Trophoblast cell (in vitro differentiated cells and primary cell): ENCODE data around the gene SOBP.

ENCODE experiments used
- DNase-seq, 2 donors: peaks; one replicate each; pipeline ENCODE4 v3.0.0-alpha.2; 2016
- H2AFZ ChIP-seq: 2 replicates; pipeline ENCODE4 v1.6.1; 2013; ENCODE audit warnings: low read length, moderate library complexity, mild to moderate bottlenecking; ENCODE audit not compliant: insufficient read depth, poor library complexity
- H2AK5ac ChIP-seq: 2 replicates; pipeline ENCODE4 v1.6.1; 2013; ENCODE audit warnings: mild to moderate bottlenecking, low read length
- H2BK120ac ChIP-seq: 2 replicates; pipeline ENCODE4 v1.6.1; 2013; ENCODE audit warnings: low read length, mild to moderate bottlenecking, moderate library complexity; ENCODE audit not compliant: insufficient read depth, poor library complexity
- H2BK12ac ChIP-seq: 2 replicates; pipeline ENCODE4 v1.6.1; 2013; ENCODE audit warnings: mild to moderate bottlenecking, low read length, moderate library complexity
- H2BK5ac ChIP-seq: 2 replicates; pipeline ENCODE4 v1.6.1; 2013; ENCODE audit warnings: low read length, low read depth, moderate library complexity, mild to moderate bottlenecking; ENCODE audit not compliant: poor library complexity
- H3K14ac ChIP-seq: 2 replicates; pipeline ENCODE4 v1.6.1; 2013; ENCODE audit warnings: mild to moderate bottlenecking, low read length
- H3K18ac ChIP-seq: 2 replicates; pipeline ENCODE4 v1.6.1; 2013; ENCODE audit warnings: mild to moderate bottlenecking, low read length
- H3K23ac ChIP-seq: 2 replicates; pipeline ENCODE4 v1.6.1; 2013; ENCODE audit warnings: low read length
- H3K27ac ChIP-seq: 2 replicates; pipeline ENCODE4 v1.5.1; 2013; ENCODE audit warnings: low read depth, mild to moderate bottlenecking, inconsistent platforms, low read length, moderate library complexity
- H3K27me3 ChIP-seq: 2 replicates; pipeline ENCODE4 v1.6.1; 2013; ENCODE audit warnings: inconsistent platforms, mild to moderate bottlenecking, low read length, moderate library complexity; ENCODE audit not compliant: insufficient read depth
- H3K36me3 ChIP-seq, 2 experiments: 1 replicate in 1 of 2; 2 replicates in 1 of 2; pipeline ENCODE4 v1.6.1; 2013; ENCODE audit warnings: low read length in 2 of 2, mild to moderate bottlenecking in 2 of 2, moderate library complexity in 1 of 2; ENCODE audit not compliant: insufficient read depth in 2 of 2, control insufficient read depth in 1 of 2
- H3K4ac ChIP-seq: 2 replicates; pipeline ENCODE4 v1.6.1; 2013; ENCODE audit warnings: low read depth, mild to moderate bottlenecking, low read length, moderate library complexity
- H3K4me1 ChIP-seq, 2 experiments: 1 replicate in 1 of 2; 2 replicates in 1 of 2; pipeline ENCODE4 v1.6.1; 2013; ENCODE audit warnings: low read length in 2 of 2, mild to moderate bottlenecking in 2 of 2, moderate library complexity in 1 of 2; ENCODE audit not compliant: insufficient read depth in 2 of 2, control insufficient read depth in 1 of 2
- H3K4me2 ChIP-seq: 2 replicates; pipeline ENCODE4 v1.6.1; 2013; ENCODE audit warnings: inconsistent platforms, mild to moderate bottlenecking, low read length, moderate library complexity
- H3K4me3 ChIP-seq: 2 replicates; pipeline ENCODE4 v1.5.1; 2013; ENCODE audit warnings: mild to moderate bottlenecking, low read depth, low read length, inconsistent platforms
- H3K79me1 ChIP-seq: one replicate; pipeline ENCODE4 v1.6.1; 2013; ENCODE audit warnings: low read length
- H3K79me2 ChIP-seq: 2 replicates; pipeline ENCODE4 v1.6.1; 2013; ENCODE audit warnings: low read length, mild to moderate bottlenecking; ENCODE audit not compliant: control insufficient read depth, insufficient read depth, poor library complexity
- H3K9ac ChIP-seq: 2 replicates; pipeline ENCODE4 v1.6.1; 2013; ENCODE audit warnings: mild to moderate bottlenecking, low read length
- H3K9me3 ChIP-seq: 2 replicates; pipeline ENCODE4 v1.6.1; 2013; ENCODE audit warnings: low read depth, mild to moderate bottlenecking, control low read depth, inconsistent platforms, low read length; ENCODE audit not compliant: insufficient read depth
- H4K12ac ChIP-seq: 2 replicates; pipeline ENCODE4 v1.6.1; 2013; ENCODE audit warnings: low read depth, mild to moderate bottlenecking, low read length, moderate library complexity
- H4K8ac ChIP-seq: 2 replicates; pipeline ENCODE4 v1.6.1; 2013; ENCODE audit warnings: low read depth, mild to moderate bottlenecking, low read length, moderate library complexity
- H4K91ac ChIP-seq: one replicate; pipeline ENCODE4 v1.6.1; 2013; ENCODE audit warnings: low read depth, mild to moderate bottlenecking, low read length, moderate library complexity
- WGBS: extraction: QIAGEN DNeasy Blood & Tissue Kit; methylation state at CpG from one replicate; pipeline ENCODE4 v1.1.7; 2013; ENCODE audit warnings: missing lambda C conversion rate; ENCODE audit not compliant: insufficient read length, insufficient coverage; ENCODE audit errors: extremely low coverage; 5-methylcytosine and 5-hydroxymethylcytosine counted together

Gene SOBP

DNA sequence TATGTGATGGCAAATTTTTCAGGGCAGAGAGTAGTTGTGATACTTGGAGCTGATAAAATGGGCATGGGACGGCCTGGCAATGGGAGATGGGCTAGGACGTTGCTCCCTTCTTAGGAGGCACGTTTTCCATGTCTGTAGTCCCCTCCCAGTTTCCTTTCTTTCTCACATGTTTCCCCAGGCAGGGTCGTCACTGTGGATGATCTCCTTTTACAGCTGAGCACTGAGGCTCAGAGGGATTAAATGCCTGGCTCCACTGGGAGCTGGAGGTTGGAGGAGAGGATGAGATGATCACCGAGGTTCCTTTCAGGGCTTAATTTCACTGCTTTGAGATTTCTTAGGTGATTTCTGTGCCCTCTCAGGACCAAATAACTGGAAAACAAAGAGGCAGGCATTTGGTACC lies 136.7 kb downstream of the SOBP start:
- Histone ChIP-seq H3K79me2 (no peaks in the 10 kb centered on the region), H3K27me3 (no peaks in the 10 kb centered on the region), H3K79me1 (no peaks in the 10 kb centered on the region), H2AFZ (no peak overlapping the region), H3K4me3 (no peak overlapping the region), H3K27ac (no peak overlapping the region), H2BK120ac (no peak overlapping the region), H3K18ac (no peak overlapping the region), H4K91ac (no peak overlapping the region), H3K36me3 (no peaks in the 10 kb centered on the region), H2BK5ac (no peak overlapping the region), H2BK12ac (no peak overlapping the region), H3K4me2 (no peak overlapping the region), H3K4ac (no peak overlapping the region), H3K23ac (no peak overlapping the region), H3K4me1 (no peaks in the 10 kb centered on the region), H4K12ac (no peak overlapping the region), H3K9me3 (no peaks in the 10 kb centered on the region), H3K14ac (no peak overlapping the region), H3K9ac (no peak overlapping the region), H2AK5ac (no peak overlapping the region), H4K8ac (no peak overlapping the region)
- DNase-seq: no peak
- no CpG with 5 or more reads among the region's 5 CpGs for WGBS

- H2BK12ac ChIP-seq: no peak overlapping the region
- H4K12ac ChIP-seq: no peak overlapping the region
- H3K18ac ChIP-seq: no peak overlapping the region
- H3K4me1 ChIP-seq: no peaks in the 10 kb centered on the region
- no peak overlapping the region for H3K23ac ChIP-seq
- H3K36me3 ChIP-seq: no peaks in the 10 kb centered on the region
- no peak overlapping the region for H2AFZ ChIP-seq
- H3K27ac ChIP-seq: no peak overlapping the region
- no peak overlapping the region for H3K4ac ChIP-seq
- no peak overlapping the region for H3K9ac ChIP-seq
- H3K79me1 ChIP-seq: no peaks in the 10 kb centered on the region
- no peak overlapping the region for H2BK120ac ChIP-seq
- H3K79me2 ChIP-seq: no peaks in the 10 kb centered on the region
- no peak overlapping the region for H3K4me2 ChIP-seq
- no peaks in the 10 kb centered on the region for H3K27me3 ChIP-seq
- H2BK5ac ChIP-seq: no peak overlapping the region
- no peak overlapping the region for H3K4me3 ChIP-seq
- no peak overlapping the region for H3K14ac ChIP-seq
- DNase-seq: no peak
- no CpG with 5 or more reads among the region's 4 CpGs for WGBS
- no peak overlapping the region for H2AK5ac ChIP-seq
- no peak overlapping the region for H4K91ac ChIP-seq
- no peaks in the 10 kb centered on the region for H3K9me3 ChIP-seq
- no peak overlapping the region for H4K8ac ChIP-seq
Measured at GRCh38 chr6:107627969-107628368, 138.1 kb downstream of the SOBP start.

DNA sequence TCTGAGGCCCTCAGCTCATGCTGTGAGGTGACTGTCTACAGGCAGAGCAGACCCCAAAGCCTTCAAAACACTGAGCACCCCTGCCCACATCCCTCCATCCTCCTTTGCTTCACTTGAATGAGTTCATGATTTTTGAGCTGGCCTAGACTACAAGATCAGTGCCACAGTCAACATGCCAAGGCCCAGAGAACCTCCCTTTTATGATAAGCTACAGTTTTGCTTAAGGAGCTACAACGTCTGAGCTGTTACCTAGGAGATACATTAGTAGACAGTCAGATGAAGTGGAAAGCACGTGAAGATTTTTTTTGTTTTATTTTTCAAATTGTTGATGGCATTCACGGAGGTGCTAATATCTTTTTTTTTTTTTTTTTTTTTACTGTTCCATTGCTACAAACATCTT lies 139.0 kb downstream of the SOBP start:
- H3K9ac ChIP-seq: no peak overlapping the region
- WGBS: no CpG with 5 or more reads among the region's 3 CpGs
- H3K36me3 ChIP-seq: no peaks in the 10 kb centered on the region
- H3K79me2 ChIP-seq: no peaks in the 10 kb centered on the region
- H2BK5ac ChIP-seq: no peak overlapping the region
- no peaks in the 10 kb centered on the region for H3K9me3 ChIP-seq
- H3K4ac ChIP-seq: no peak overlapping the region
- no peak overlapping the region for H3K4me3 ChIP-seq
- no peak overlapping the region for H4K8ac ChIP-seq
- H4K12ac ChIP-seq: no peak overlapping the region
- DNase-seq: no peak
- H3K4me1 ChIP-seq: no peaks in the 10 kb centered on the region
- no peak overlapping the region for H3K23ac ChIP-seq
- no peaks in the 10 kb centered on the region for H3K27me3 ChIP-seq
- H2AFZ ChIP-seq: no peak overlapping the region
- no peak overlapping the region for H2BK12ac ChIP-seq
- no peak overlapping the region for H3K14ac ChIP-seq
- no peaks in the 10 kb centered on the region for H3K79me1 ChIP-seq
- no peak overlapping the region for H3K4me2 ChIP-seq
- H4K91ac ChIP-seq: no peak overlapping the region
- no peak overlapping the region for H3K18ac ChIP-seq
- no peak overlapping the region for H3K27ac ChIP-seq
- no peak overlapping the region for H2AK5ac ChIP-seq
- H2BK120ac ChIP-seq: no peak overlapping the region

DNA sequence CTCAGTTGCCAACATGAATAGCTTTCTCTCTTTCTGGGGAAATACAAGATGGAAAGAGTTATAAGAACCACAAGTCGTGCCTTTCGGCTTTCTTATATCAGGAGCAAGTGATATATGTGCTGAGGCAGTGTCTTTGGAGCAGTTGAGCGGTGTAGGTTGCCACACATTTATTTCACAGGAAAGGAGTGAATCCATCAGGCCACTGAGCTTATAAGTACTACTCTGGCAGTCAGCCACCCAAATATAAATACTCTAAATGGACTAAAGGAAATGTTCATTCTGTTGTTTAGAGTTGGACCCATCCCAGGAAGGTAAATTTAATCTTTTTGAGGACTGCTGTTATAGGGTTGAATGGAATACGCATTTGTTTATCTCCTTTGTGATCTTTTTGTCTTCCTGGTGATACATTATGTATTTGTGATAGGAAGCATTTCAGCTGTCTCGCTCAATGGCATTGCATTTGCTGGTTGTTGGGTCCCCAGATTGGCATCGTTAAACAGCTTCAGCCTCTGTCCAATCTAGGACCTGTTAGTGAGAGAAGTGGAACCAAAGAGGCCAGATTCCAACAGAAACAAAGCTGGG lies 139.7 kb downstream of the SOBP start:
- Histone ChIP-seq H3K9me3 (no peaks in the 10 kb centered on the region), H2AFZ (no peak overlapping the region), H3K4me3 (no peak overlapping the region), H3K79me1 (no peaks in the 10 kb centered on the region), H3K36me3 (no peaks in the 10 kb centered on the region), H3K4me1 (no peaks in the 10 kb centered on the region), H3K9ac (no peak overlapping the region), H3K4ac (no peak overlapping the region), H3K79me2 (no peaks in the 10 kb centered on the region), H4K8ac (no peak overlapping the region), H3K4me2 (no peak overlapping the region), H3K23ac (no peak overlapping the region), H2BK120ac (no peak overlapping the region), H2BK5ac (no peak overlapping the region), H2BK12ac (no peak overlapping the region), H4K91ac (no peak overlapping the region), H3K14ac (no peak overlapping the region), H2AK5ac (no peak overlapping the region), H3K27me3 (peaks cover 5% of the 10 kb centered on the region), H4K12ac (no peak overlapping the region), H3K18ac (no peak overlapping the region), H3K27ac (no peak overlapping the region)
- WGBS: no CpG with 5 or more reads among the region's 6 CpGs
- DNase-seq: no peak
